GM18858 (cell line): ENCODE results near the gene TBC1D14.

ENCODE experiments used
- ATAC-seq: cut with Tn5 transposase; IDR thresholded peaks from one replicate; pipeline ENCODE4 v1.9.1; 2021; ENCODE audit not compliant: unreplicated experiment

Gene TBC1D14

GRCh38 chr4:7016512-7016911 is 106.9 kb downstream of the TBC1D14 start:
- no peak for ATAC-seq

GRCh38 chr4:7017446-7018048 is 107.9 kb downstream of the TBC1D14 start:
- ATAC-seq: no peak

- no peak for ATAC-seq
These were observed 108.7 kb downstream of the TBC1D14 start for GRCh38 chr4:7018281-7018680.

GRCh38 chr4:7019367-7019766 is 109.7 kb downstream of the TBC1D14 start:
- ATAC-seq: no peak

GRCh38 chr4:7020290-7020689 is 110.7 kb downstream of the TBC1D14 start:
- ATAC-seq: no peak

GRCh38 chr4:7020856-7021255 is 111.2 kb downstream of the TBC1D14 start:
- no peak for ATAC-seq

GRCh38 chr4:7021355-7021754 is 111.7 kb downstream of the TBC1D14 start:
- no peak for ATAC-seq

- no peak for ATAC-seq
These were observed 112.5 kb downstream of the TBC1D14 start for GRCh38 chr4:7021930-7022664.

GRCh38 chr4:7023486-7023885 is 113.9 kb downstream of the TBC1D14 start:
- no peak for ATAC-seq

- no peak for ATAC-seq
These were observed 114.3 kb downstream of the TBC1D14 start for GRCh38 chr4:7023901-7024300.

GRCh38 chr4:7024336-7024890 is 114.8 kb downstream of the TBC1D14 start:
- ATAC-seq: no peak

- ATAC-seq: no peak
These were observed 115.5 kb downstream of the TBC1D14 start for GRCh38 chr4:7025040-7025602.

- ATAC-seq: no peak
These were observed 116.5 kb downstream of the TBC1D14 start for GRCh38 chr4:7026107-7026506.

GRCh38 chr4:7027284-7027683 is 117.7 kb downstream of the TBC1D14 start:
- ATAC-seq: no peak

- ATAC-seq: no peak
These were observed 118.3 kb downstream of the TBC1D14 start for GRCh38 chr4:7027913-7028312.

GRCh38 chr4:7029212-7029611 is 119.6 kb downstream of the TBC1D14 start:
- ATAC-seq: no peak

- no peak for ATAC-seq
These were observed 120.3 kb downstream of the TBC1D14 start for GRCh38 chr4:7029921-7030320.

GRCh38 chr4:7030856-7031255 is 121.2 kb downstream of the TBC1D14 start:
- ATAC-seq: no peak

GRCh38 chr4:7031558-7032449 is 122.2 kb downstream of the TBC1D14 start:
- no peak for ATAC-seq

- no peak for ATAC-seq
These were observed 123.0 kb downstream of the TBC1D14 start for GRCh38 chr4:7032596-7032995.
